Measurements from ENCODE around the gene GULP1.
"Not testable (repeated sequence)": the region's sequence is repeated elsewhere in the genome, so short reads cannot be mapped to it uniquely, and the experiment has no call there.

Gene GULP1

GRCh38 chr2:188276255-188276654 is 15.4 kb upstream of the GULP1 start:
- Histone ChIP-seq H3K4me3 (ENCODE audit: low read depth, low read length) (no peak overlapping the region), H3K9me3 (no peaks in the 10 kb centered on the region), H3K4me1 (no peaks in the 10 kb centered on the region), H3K27me3 (no peaks in the 10 kb centered on the region), H3K36me3 (no peaks in the 10 kb centered on the region)
- DNase-seq: no peak
- no peak for TF ChIP-seq CTCF (IDR thresholded peaks at IDR 0.05; ENCODE audit: low read depth, low read length)

GRCh38 chr2:188277786-188278185 is 13.9 kb upstream of the GULP1 start:
- H3K4me3 ChIP-seq (ENCODE audit: low read depth, low read length): no peak overlapping the region
- no peaks in the 10 kb centered on the region for H3K36me3 ChIP-seq
- no peak for TF ChIP-seq CTCF (IDR thresholded peaks at IDR 0.05; ENCODE audit: low read depth, low read length)
- no peaks in the 10 kb centered on the region for H3K27me3 ChIP-seq
- DNase-seq: no peak
- no peaks in the 10 kb centered on the region for H3K9me3 ChIP-seq
- no peaks in the 10 kb centered on the region for H3K4me1 ChIP-seq

- H3K4me1 ChIP-seq: no peaks in the 10 kb centered on the region
- no peak for TF ChIP-seq CTCF (IDR thresholded peaks at IDR 0.05; ENCODE audit: low read depth, low read length)
- DNase-seq: no peak
- no peaks in the 10 kb centered on the region for H3K27me3 ChIP-seq
- no peak overlapping the region for H3K4me3 ChIP-seq (ENCODE audit: low read depth, low read length)
- no peaks in the 10 kb centered on the region for H3K9me3 ChIP-seq
- H3K36me3 ChIP-seq: no peaks in the 10 kb centered on the region
Observed at GRCh38 chr2:188278388-188279092, 13.1 kb upstream of the GULP1 start.

- TF ChIP-seq CTCF (IDR thresholded peaks at IDR 0.05; ENCODE audit: low read depth, low read length): no peak
- H3K9me3 ChIP-seq: no peaks in the 10 kb centered on the region
- H3K4me1 ChIP-seq: no peaks in the 10 kb centered on the region
- no peak overlapping the region for H3K4me3 ChIP-seq (ENCODE audit: low read depth, low read length)
- no peaks in the 10 kb centered on the region for H3K27me3 ChIP-seq
- no peak for DNase-seq
- H3K36me3 ChIP-seq: no peaks in the 10 kb centered on the region
Observed at GRCh38 chr2:188279093-188279445, 12.6 kb upstream of the GULP1 start.

GRCh38 chr2:188280811-188281222 is 10.9 kb upstream of the GULP1 start:
- no peaks in the 10 kb centered on the region for H3K9me3 ChIP-seq
- H3K4me3 ChIP-seq (ENCODE audit: low read depth, low read length): no peak overlapping the region
- no peak for DNase-seq
- H3K36me3 ChIP-seq: no peaks in the 10 kb centered on the region
- H3K4me1 ChIP-seq: no peaks in the 10 kb centered on the region
- no peaks in the 10 kb centered on the region for H3K27me3 ChIP-seq
- no peak for TF ChIP-seq CTCF (IDR thresholded peaks at IDR 0.05; ENCODE audit: low read depth, low read length)

GRCh38 chr2:188282907-188283306 is 8.8 kb upstream of the GULP1 start:
- Histone ChIP-seq H3K27me3 (no peaks in the 10 kb centered on the region), H3K4me1 (no peaks in the 10 kb centered on the region), H3K36me3 (no peaks in the 10 kb centered on the region), H3K9me3 (no peaks in the 10 kb centered on the region), H3K4me3 (ENCODE audit: low read depth, low read length) (no peak overlapping the region)
- DNase-seq: no peak
- TF ChIP-seq CTCF (IDR thresholded peaks at IDR 0.05; ENCODE audit: low read depth, low read length): no peak

- not testable (repeated sequence) for DNase-seq; H3K9me3 ChIP-seq; H3K36me3 ChIP-seq; H3K4me3 ChIP-seq (ENCODE audit: low read depth, low read length); H3K4me1 ChIP-seq; H3K27me3 ChIP-seq
Observed at GRCh38 chr2:188284251-188284650, 7.4 kb upstream of the GULP1 start.

Measured in BE2C (cell line).